Mammary epithelial cell (primary cell): ENCODE measurements around the gene RBP2.

Experiments used
- EZH2 ChIP-seq: IDR thresholded peaks from 2 replicates; pipeline ENCODE4 v1.6.1; 2012; ENCODE audit warnings: low read length, inconsistent platforms, borderline replicate concordance
- TF ChIP-seq, protein P1 (sequence below), 2 donors: IDR thresholded peaks in 1 of 2; conservative IDR thresholded peaks in 1 of 2; 2 replicates each; pipeline ENCODE4 v1.5.1; 2011 to 2012; ENCODE audit warnings: inconsistent platforms in 2 of 2, low read length in 2 of 2, mild to moderate bottlenecking in 2 of 2, control low read depth in 1 of 2, low read depth in 1 of 2; ENCODE audit not compliant: insufficient read depth in 1 of 2; ENCODE audit errors: extremely low read depth in 1 of 2

DNA sequence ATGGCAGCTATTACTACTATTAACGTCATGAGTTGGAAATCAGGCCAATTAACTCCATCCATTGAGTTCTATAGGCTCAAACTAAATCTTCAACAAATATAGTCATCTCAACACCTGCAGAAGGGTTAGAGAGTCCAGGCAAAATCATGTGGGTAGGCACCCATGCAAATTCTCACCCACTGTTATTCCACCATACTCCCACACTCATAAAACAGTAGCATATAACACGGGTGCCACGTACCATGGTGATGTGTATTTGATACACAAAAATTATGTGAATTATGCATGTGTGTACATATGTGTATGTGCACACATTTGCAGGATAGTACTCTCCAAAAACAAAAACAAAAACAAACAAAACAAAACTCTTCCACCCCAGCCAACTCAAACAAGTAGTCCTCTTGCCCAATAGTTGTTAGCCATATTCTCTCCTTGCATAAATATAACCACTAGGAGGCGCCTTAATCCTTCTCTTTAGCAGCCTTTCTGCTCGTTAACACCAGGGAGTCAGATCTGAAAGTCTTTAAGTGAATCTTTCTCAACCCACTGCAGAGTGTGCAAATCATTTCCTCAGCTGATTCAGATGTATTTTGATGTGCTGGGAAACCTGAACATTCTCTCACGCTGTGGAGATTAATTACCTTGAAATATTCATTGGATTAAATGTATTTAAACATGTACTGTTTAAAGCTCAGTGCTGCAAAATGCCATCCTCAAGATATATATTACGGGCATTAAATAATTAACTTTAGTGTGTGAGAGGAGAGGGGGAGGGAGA is 48.8 kb downstream of the RBP2 start:
- TF ChIP-seq, protein P1, sequence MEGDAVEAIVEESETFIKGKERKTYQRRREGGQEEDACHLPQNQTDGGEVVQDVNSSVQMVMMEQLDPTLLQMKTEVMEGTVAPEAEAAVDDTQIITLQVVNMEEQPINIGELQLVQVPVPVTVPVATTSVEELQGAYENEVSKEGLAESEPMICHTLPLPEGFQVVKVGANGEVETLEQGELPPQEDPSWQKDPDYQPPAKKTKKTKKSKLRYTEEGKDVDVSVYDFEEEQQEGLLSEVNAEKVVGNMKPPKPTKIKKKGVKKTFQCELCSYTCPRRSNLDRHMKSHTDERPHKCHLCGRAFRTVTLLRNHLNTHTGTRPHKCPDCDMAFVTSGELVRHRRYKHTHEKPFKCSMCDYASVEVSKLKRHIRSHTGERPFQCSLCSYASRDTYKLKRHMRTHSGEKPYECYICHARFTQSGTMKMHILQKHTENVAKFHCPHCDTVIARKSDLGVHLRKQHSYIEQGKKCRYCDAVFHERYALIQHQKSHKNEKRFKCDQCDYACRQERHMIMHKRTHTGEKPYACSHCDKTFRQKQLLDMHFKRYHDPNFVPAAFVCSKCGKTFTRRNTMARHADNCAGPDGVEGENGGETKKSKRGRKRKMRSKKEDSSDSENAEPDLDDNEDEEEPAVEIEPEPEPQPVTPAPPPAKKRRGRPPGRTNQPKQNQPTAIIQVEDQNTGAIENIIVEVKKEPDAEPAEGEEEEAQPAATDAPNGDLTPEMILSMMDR (conservative IDR thresholded peaks at IDR 0.05 in 1 of 2, IDR thresholded peaks at IDR 0.05 in 1 of 2; ENCODE audit: extremely low read depth in 1 of 2, insufficient read depth in 1 of 2, low read depth in 1 of 2, low read length in 2 of 2) = peak; percentile 80 to 81
- TF ChIP-seq EZH2 = no peak
